ENCODE data around the gene FLT1.

GRCh38 chr13:28349371-28349770 lies 145.6 kb downstream of the FLT1 start:
- TF ChIP-seq CTCF (conservative IDR thresholded peaks at IDR 0.05 in 1 of 2, IDR thresholded peaks at IDR 0.05 in 1 of 2; ENCODE audit: extremely low read depth in 1 of 2, insufficient read depth in 1 of 2, low read depth in 1 of 2, low read length in 2 of 2), result no peak
- TF ChIP-seq EZH2 (IDR thresholded peaks at IDR 0.05; ENCODE audit: borderline replicate concordance, low read length), result no peak

Measured in mammary epithelial cell (primary cell).